ENCODE measurements around the gene MICAL1. TPM values are rescaled to one million over a fixed set of nuclear protein-coding genes. Genes with fewer than 3 reads are reported as not detected.

MICAL1 gene
- total RNA-seq (10.3 and 19.6 TPM in 2 replicates), polyA plus RNA-seq (6.8 and 8.6 TPM in 2 replicates)

- no peaks in the 10 kb centered on the region for H3K4me1 ChIP-seq (ENCODE audit: low read depth)
- TF ChIP-seq CTCF (IDR thresholded peaks at IDR 0.05; ENCODE audit: low read depth, low read length): peak; percentile 29
- no peaks in the 10 kb centered on the region for H3K36me3 ChIP-seq
- peak within 1 kb of the TSS; percentile 53 for H3K4me3 ChIP-seq
- no peaks in the 10 kb centered on the region for H3K9me3 ChIP-seq (ENCODE audit: low read depth)
- peaks cover 7% of the 10 kb centered on the region for H3K27me3 ChIP-seq
- H3K27ac ChIP-seq: no peak within 1 kb of the TSS
- peak; percentile 60 to 65 for DNase-seq (ENCODE audit: low read depth in 1 of 2, low spot score in 1 of 2)
Measured at GRCh38 chr6:109455437-109456110, at the start of gene MICAL1. MICAL1 (minus strand) TSS chr6:109455772; CDS start chr6:109454196, 1,576 bp downstream.

- no peak overlapping the region for H3K4me3 ChIP-seq
- H3K4me1 ChIP-seq (ENCODE audit: low read depth): no peaks in the 10 kb centered on the region
- H3K27ac ChIP-seq: no peak overlapping the region
- DNase-seq (ENCODE audit: low read depth in 1 of 2, low spot score in 1 of 2): no peak
- H3K9me3 ChIP-seq (ENCODE audit: low read depth): no peaks in the 10 kb centered on the region
- H3K36me3 ChIP-seq: no peaks in the 10 kb centered on the region
- H3K27me3 ChIP-seq: no peaks in the 10 kb centered on the region
- no peak for TF ChIP-seq CTCF (IDR thresholded peaks at IDR 0.05; ENCODE audit: low read depth, low read length)
Measured at GRCh38 chr6:109503327-109504224, 48.0 kb upstream of the MICAL1 start.

GRCh38 chr6:109498936-109499335 lies 43.4 kb upstream of the MICAL1 start:
- no peaks in the 10 kb centered on the region for H3K27me3 ChIP-seq
- H3K27ac ChIP-seq: no peak overlapping the region
- H3K36me3 ChIP-seq: no peaks in the 10 kb centered on the region
- no peak for DNase-seq (ENCODE audit: low read depth in 1 of 2, low spot score in 1 of 2)
- no peaks in the 10 kb centered on the region for H3K4me1 ChIP-seq (ENCODE audit: low read depth)
- no peak overlapping the region for H3K4me3 ChIP-seq
- no peaks in the 10 kb centered on the region for H3K9me3 ChIP-seq (ENCODE audit: low read depth)
- no peak for TF ChIP-seq CTCF (IDR thresholded peaks at IDR 0.05; ENCODE audit: low read depth, low read length)

GRCh38 chr6:109498052-109498451 lies 42.5 kb upstream of the MICAL1 start:
- DNase-seq (ENCODE audit: low read depth in 1 of 2, low spot score in 1 of 2): no peak
- no peaks in the 10 kb centered on the region for H3K27me3 ChIP-seq
- TF ChIP-seq CTCF (IDR thresholded peaks at IDR 0.05; ENCODE audit: low read depth, low read length): no peak
- H3K9me3 ChIP-seq (ENCODE audit: low read depth): no peaks in the 10 kb centered on the region
- no peak overlapping the region for H3K27ac ChIP-seq
- no peaks in the 10 kb centered on the region for H3K4me1 ChIP-seq (ENCODE audit: low read depth)
- no peaks in the 10 kb centered on the region for H3K36me3 ChIP-seq
- no peak overlapping the region for H3K4me3 ChIP-seq

- DNase-seq (ENCODE audit: low read depth in 1 of 2, low spot score in 1 of 2): no peak
- H3K27me3 ChIP-seq: no peaks in the 10 kb centered on the region
- no peaks in the 10 kb centered on the region for H3K9me3 ChIP-seq (ENCODE audit: low read depth)
- no peak overlapping the region for H3K27ac ChIP-seq
- peaks cover 7% of the 10 kb centered on the region for H3K4me1 ChIP-seq (ENCODE audit: low read depth)
- no peaks in the 10 kb centered on the region for H3K36me3 ChIP-seq
- no peak overlapping the region for H3K4me3 ChIP-seq
- no peak for TF ChIP-seq CTCF (IDR thresholded peaks at IDR 0.05; ENCODE audit: low read depth, low read length)
Measured at GRCh38 chr6:109496036-109496772, 40.6 kb upstream of the MICAL1 start.

Data from cardiac muscle cell (in vitro differentiated cells and primary cell).